H9 (cell line): ENCODE measurements around the gene ALDH5A1. TPM values are rescaled to one million over a fixed set of nuclear protein-coding genes. Genes with fewer than 3 reads are reported as not detected.

Source experiments
- DNase-seq: peaks from one replicate; pipeline ENCODE4 v3.0.0-alpha.2; 2017
- H2AFZ ChIP-seq: one replicate; pipeline ENCODE4 v1.6.1; 2013; ENCODE audit warnings: mild to moderate bottlenecking, low read length, control low read depth, moderate library complexity
- H2AK5ac ChIP-seq: 2 replicates; pipeline ENCODE4 v1.6.1; 2013; ENCODE audit warnings: low read length, control low read depth, mixed read lengths; ENCODE audit not compliant: insufficient read length
- H2BK120ac ChIP-seq: one replicate; pipeline ENCODE4 v1.6.1; 2013; ENCODE audit warnings: low read depth, mild to moderate bottlenecking, low read length, control low read depth, inconsistent platforms; ENCODE audit not compliant: poor library complexity, severe bottlenecking
- H2BK12ac ChIP-seq: 2 replicates; pipeline ENCODE4 v1.6.1; 2013; ENCODE audit warnings: low read length, control low read depth, mixed read lengths, low read depth; ENCODE audit not compliant: insufficient read length
- H2BK15ac ChIP-seq: 2 replicates; pipeline ENCODE4 v1.6.1; 2013; ENCODE audit warnings: low read depth, low read length, control low read depth
- H2BK20ac ChIP-seq: one replicate; pipeline ENCODE4 v1.6.1; 2013; ENCODE audit warnings: low read depth, mild to moderate bottlenecking, low read length, control low read depth, inconsistent platforms; ENCODE audit not compliant: poor library complexity, severe bottlenecking
- H2BK5ac ChIP-seq: 2 replicates; pipeline ENCODE4 v1.6.1; 2013; ENCODE audit warnings: low read length, control low read depth, mixed read lengths; ENCODE audit not compliant: insufficient read length
- H3K14ac ChIP-seq: 2 replicates; pipeline ENCODE4 v1.6.1; 2013; ENCODE audit warnings: low read length, control low read depth; ENCODE audit not compliant: insufficient read depth
- H3K18ac ChIP-seq: 2 replicates; pipeline ENCODE4 v1.6.1; 2013; ENCODE audit warnings: low read depth, mild to moderate bottlenecking, mixed read lengths, low read length, control low read depth; ENCODE audit not compliant: insufficient read length
- H3K23ac ChIP-seq: 2 replicates; pipeline ENCODE4 v1.6.1; 2013; ENCODE audit warnings: low read length, control low read depth, mixed read lengths, low read depth; ENCODE audit not compliant: insufficient read length
- H3K23me2 ChIP-seq: 2 replicates; pipeline ENCODE4 v1.6.1; 2013; ENCODE audit warnings: low read depth, mild to moderate bottlenecking, mixed read lengths, low read length, control low read depth; ENCODE audit not compliant: insufficient read length, poor library complexity, severe bottlenecking
- H3K27ac ChIP-seq: 2 replicates; pipeline ENCODE4 v1.5.1; 2013; ENCODE audit warnings: low read length, control low read depth, mixed read lengths, low read depth; ENCODE audit not compliant: insufficient read length
- H3K27me3 ChIP-seq: 2 replicates; pipeline ENCODE4 v1.6.1; 2013; ENCODE audit warnings: low read length, control low read depth, inconsistent platforms; ENCODE audit not compliant: insufficient read depth
- H3K4ac ChIP-seq: 2 replicates; pipeline ENCODE4 v1.6.1; 2013; ENCODE audit warnings: low read depth, mild to moderate bottlenecking, control low read depth, inconsistent platforms, low read length, moderate library complexity
- H3K4me1 ChIP-seq: 2 replicates; pipeline ENCODE4 v1.6.1; 2013; ENCODE audit warnings: low read length, control low read depth, inconsistent platforms; ENCODE audit not compliant: insufficient read depth
- H3K4me2 ChIP-seq: 2 replicates; pipeline ENCODE4 v1.6.1; 2013; ENCODE audit warnings: low read length, control low read depth, mixed read lengths; ENCODE audit not compliant: insufficient read length, insufficient read depth
- H3K56ac ChIP-seq: 2 replicates; pipeline ENCODE4 v1.6.1; 2013; ENCODE audit warnings: low read depth, mild to moderate bottlenecking, mixed read lengths, low read length, control low read depth; ENCODE audit not compliant: insufficient read length
- H3K79me1 ChIP-seq: 2 replicates; pipeline ENCODE4 v1.6.1; 2013; ENCODE audit warnings: low read depth, mild to moderate bottlenecking, moderate library complexity, low read length, control low read depth, inconsistent platforms; ENCODE audit not compliant: insufficient read depth, poor library complexity, severe bottlenecking
- H3K79me2 ChIP-seq: 2 replicates; pipeline ENCODE4 v1.6.1; 2013; ENCODE audit warnings: low read length, control low read depth, inconsistent platforms; ENCODE audit not compliant: insufficient read depth
- H3K9ac ChIP-seq: 2 replicates; pipeline ENCODE4 v1.6.1; 2013; ENCODE audit warnings: low read length, control low read depth, mixed read lengths; ENCODE audit not compliant: insufficient read length; ENCODE audit errors: extremely low read depth
- H3K9me3 ChIP-seq: one replicate; pipeline ENCODE4 v1.6.1; 2013; ENCODE audit warnings: low read depth, low read length, inconsistent platforms; ENCODE audit not compliant: control insufficient read depth
- H3T11ph ChIP-seq: one replicate; pipeline ENCODE4 v1.6.1; 2013; ENCODE audit warnings: mild to moderate bottlenecking, low read length, control low read depth, inconsistent platforms
- H4K20me1 ChIP-seq: one replicate; pipeline ENCODE4 v1.6.1; 2013; ENCODE audit not compliant: control insufficient read depth, insufficient read length, insufficient read depth
- H4K5ac ChIP-seq: 2 replicates; pipeline ENCODE4 v1.6.1; 2013; ENCODE audit warnings: low read depth, mild to moderate bottlenecking, mixed read lengths, low read length, control low read depth; ENCODE audit not compliant: insufficient read length
- H4K8ac ChIP-seq: replicated peaks from 2 replicates; pipeline ENCODE4 v1.6.1; 2013; ENCODE audit warnings: low read length, control low read depth, mixed read lengths, low read depth; ENCODE audit not compliant: insufficient read length
- H4K91ac ChIP-seq: 2 replicates; pipeline ENCODE4 v1.6.1; 2013; ENCODE audit warnings: low read depth, mild to moderate bottlenecking, moderate library complexity, mixed read lengths, low read length, control low read depth; ENCODE audit not compliant: insufficient read length
- H3K27ac Mint-ChIP-seq, 3 experiments: 2 replicates in 2 of 3; 3 replicates in 1 of 3; pipeline ENCODE4 v1.8.0; 2020 to 2021; ENCODE audit warnings: mixed read lengths in 3 of 3, mild to moderate bottlenecking in 1 of 3, moderate library complexity in 1 of 3
- H3K27me3 Mint-ChIP-seq: 2 replicates; pipeline ENCODE4 v1.8.0; 2021; ENCODE audit warnings: low read depth, mild to moderate bottlenecking, moderate library complexity, mixed read lengths
- H3K36me3 Mint-ChIP-seq, 3 experiments: 2 replicates in 2 of 3; 3 replicates in 1 of 3; pipeline ENCODE4 v1.8.0; 2020 to 2021; ENCODE audit warnings: low read depth in 3 of 3, mixed read lengths in 3 of 3; ENCODE audit not compliant: insufficient read depth in 1 of 3
- H3K4me1 Mint-ChIP-seq, 2 experiments: 2 replicates each; pipeline ENCODE4 v1.8.0; 2020; ENCODE audit warnings: mixed read lengths in 2 of 2
- H3K4me3 Mint-ChIP-seq, 2 experiments: 2 replicates in 1 of 2; 3 replicates in 1 of 2; pipeline ENCODE4 v1.8.0; 2020 to 2021; ENCODE audit warnings: mild to moderate bottlenecking in 2 of 2, mixed read lengths in 2 of 2, moderate library complexity in 1 of 2
- H3K9me3 Mint-ChIP-seq, 2 experiments: 2 replicates in 1 of 2; 3 replicates in 1 of 2; pipeline ENCODE4 v1.8.0; 2020; ENCODE audit warnings: mild to moderate bottlenecking in 2 of 2, mixed read lengths in 2 of 2, moderate library complexity in 1 of 2
- WGBS: extraction: QIAGEN DNeasy Blood & Tissue Kit; methylation state at CpG from one replicate; pipeline ENCODE4 v1.1.7; 2013; ENCODE audit warnings: missing lambda C conversion rate, low lambda C conversion rate, mixed read lengths; ENCODE audit not compliant: insufficient read length; ENCODE audit errors: extremely low coverage; 5-methylcytosine and 5-hydroxymethylcytosine counted together
- total RNA-seq: library from RNA; stranded (reverse); gene quantifications from 2 replicates; pipeline ENCODE4 v1.2.1, GENCODE V29; 2021
- TF ChIP-seq, protein P1 (sequence below): fragments of 200-600 bp; sonication (generic); conservative IDR thresholded peaks from 3 replicates; pipeline ENCODE4 v1.8.0; 2021; ENCODE audit warnings: antibody characterized with exemption, mild to moderate bottlenecking

ALDH5A1 gene
- total RNA-seq, 1 experiment from 2014 or later: 5.4 TPM

DNA sequence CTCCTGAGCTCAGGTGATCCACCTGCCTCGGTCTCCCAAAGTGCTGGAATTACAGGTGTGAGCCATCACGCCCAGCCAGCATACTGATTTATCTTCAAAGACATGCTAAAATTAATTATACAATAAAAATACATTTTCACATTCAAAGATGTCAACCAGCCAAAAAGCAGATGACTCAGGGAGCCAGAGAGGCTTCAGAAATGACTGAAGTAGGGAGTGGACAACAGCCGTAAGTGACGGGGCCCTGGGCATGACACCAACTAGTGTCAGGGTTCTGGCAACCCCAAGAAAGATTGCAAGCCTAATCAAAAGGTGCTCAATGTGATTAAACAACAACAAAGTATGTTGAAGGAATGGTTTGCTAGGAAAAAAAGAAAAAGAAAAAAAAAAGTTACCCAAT lies 33.8 kb upstream of the ALDH5A1 start:
- Histone ChIP-seq H3K9ac (no peak overlapping the region), H3K79me2 (no peaks in the 10 kb centered on the region), H3K4me1 (no peaks in the 10 kb centered on the region), H3K4ac (no peak overlapping the region), H4K5ac (no peak overlapping the region), H4K20me1 (no peaks in the 10 kb centered on the region), H2BK20ac (no peak overlapping the region), H3K18ac (no peak overlapping the region), H3K9me3 (no peaks in the 10 kb centered on the region), H3K79me1 (no peaks in the 10 kb centered on the region), H3K23me2 (no peaks in the 10 kb centered on the region), H2AFZ (no peak overlapping the region), H4K8ac (no peak overlapping the region), H3T11ph (no peak overlapping the region), H2BK5ac (no peak overlapping the region), H2BK12ac (no peak overlapping the region), H3K56ac (no peak overlapping the region), H3K23ac (no peak overlapping the region), H3K14ac (no peak overlapping the region), H4K91ac (no peak overlapping the region), H3K27ac (no peak overlapping the region), H3K27me3 (no peaks in the 10 kb centered on the region), H2BK15ac (no peak overlapping the region), H3K4me2 (no peak overlapping the region), H2BK120ac (no peak overlapping the region), H2AK5ac (no peak overlapping the region)
- Mint-ChIP-seq H3K36me3 (peaks cover 0 to 5% (median 0%) of the 10 kb centered on the region in 3 experiments; a peak in 2 of 7 replicates), H3K27me3 (no peaks in the 10 kb centered on the region), H3K4me1 (0 out of 4 replicates have a peak, but pooled peaks cover 0 to 7% of the 10 kb centered on the region in 2 experiments), H3K4me3 (no peak overlapping the region), H3K27ac (no peak overlapping the region), H3K9me3 (no peaks in the 10 kb centered on the region)
- WGBS: no CpG with 5 or more reads among the region's 4 CpGs
- TF ChIP-seq, protein P1, sequence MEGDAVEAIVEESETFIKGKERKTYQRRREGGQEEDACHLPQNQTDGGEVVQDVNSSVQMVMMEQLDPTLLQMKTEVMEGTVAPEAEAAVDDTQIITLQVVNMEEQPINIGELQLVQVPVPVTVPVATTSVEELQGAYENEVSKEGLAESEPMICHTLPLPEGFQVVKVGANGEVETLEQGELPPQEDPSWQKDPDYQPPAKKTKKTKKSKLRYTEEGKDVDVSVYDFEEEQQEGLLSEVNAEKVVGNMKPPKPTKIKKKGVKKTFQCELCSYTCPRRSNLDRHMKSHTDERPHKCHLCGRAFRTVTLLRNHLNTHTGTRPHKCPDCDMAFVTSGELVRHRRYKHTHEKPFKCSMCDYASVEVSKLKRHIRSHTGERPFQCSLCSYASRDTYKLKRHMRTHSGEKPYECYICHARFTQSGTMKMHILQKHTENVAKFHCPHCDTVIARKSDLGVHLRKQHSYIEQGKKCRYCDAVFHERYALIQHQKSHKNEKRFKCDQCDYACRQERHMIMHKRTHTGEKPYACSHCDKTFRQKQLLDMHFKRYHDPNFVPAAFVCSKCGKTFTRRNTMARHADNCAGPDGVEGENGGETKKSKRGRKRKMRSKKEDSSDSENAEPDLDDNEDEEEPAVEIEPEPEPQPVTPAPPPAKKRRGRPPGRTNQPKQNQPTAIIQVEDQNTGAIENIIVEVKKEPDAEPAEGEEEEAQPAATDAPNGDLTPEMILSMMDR: no peak
- DNase-seq: no peak
